Measurements from ENCODE around the gene ADCK1. TPM values are rescaled to one million over a fixed set of nuclear protein-coding genes. Genes with fewer than 3 reads are reported as not detected.
A peak's percentile ranks its signal among the peaks of the same experiment; 100 is the strongest.

The ADCK1 gene
- total RNA-seq, 1 donor from 2014 or later: 7.8 TPM

DNA sequence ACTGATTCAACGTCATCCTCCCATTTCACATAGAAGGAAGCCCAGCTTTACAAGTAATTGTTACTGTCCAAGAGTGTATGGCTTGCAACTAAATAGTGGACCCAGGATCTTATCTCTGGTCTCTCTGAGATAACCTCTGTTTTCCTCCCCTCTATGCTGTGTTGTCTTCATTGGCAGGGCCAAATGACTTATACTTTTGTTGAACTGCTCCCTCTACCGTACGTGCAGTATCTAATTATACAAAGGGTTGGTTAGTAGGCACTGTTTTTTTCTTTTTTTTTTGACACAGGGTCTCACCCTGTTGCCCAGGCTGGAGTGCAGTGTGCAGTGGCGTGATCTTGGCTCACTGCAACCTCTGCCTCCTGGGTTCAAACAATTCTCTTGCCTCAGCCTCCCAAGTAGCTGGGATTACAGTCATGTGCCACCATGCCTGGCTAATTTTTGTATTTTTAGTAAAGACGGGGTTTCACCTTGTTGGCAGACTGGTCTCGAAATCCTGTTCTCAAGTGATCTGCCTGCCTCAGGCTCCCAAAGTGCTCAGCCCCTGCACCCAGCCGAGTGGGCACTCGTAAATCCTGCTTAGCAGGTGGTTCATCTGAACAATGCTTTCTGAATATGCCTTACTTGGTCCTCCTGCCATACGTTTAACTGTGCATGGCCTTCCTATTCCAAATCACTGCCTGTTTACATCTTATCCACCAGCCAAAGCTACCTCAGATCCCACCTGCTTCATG, 162.1 kb downstream of the ADCK1 start:
- Mint-ChIP-seq H3K27ac (ENCODE audit: unreplicated experiment) (no peak overlapping the region), H3K9me3 (ENCODE audit: unreplicated experiment) (no peaks in the 10 kb centered on the region), H3K27me3 (ENCODE audit: unreplicated experiment) (peaks cover 11% of the 10 kb centered on the region), H3K4me3 (ENCODE audit: unreplicated experiment) (no peak overlapping the region), H3K4me1 (ENCODE audit: unreplicated experiment) (peaks cover 3% of the 10 kb centered on the region), H3K36me3 (ENCODE audit: unreplicated experiment) (no peaks in the 10 kb centered on the region)
- TF ChIP-seq, protein P1, sequence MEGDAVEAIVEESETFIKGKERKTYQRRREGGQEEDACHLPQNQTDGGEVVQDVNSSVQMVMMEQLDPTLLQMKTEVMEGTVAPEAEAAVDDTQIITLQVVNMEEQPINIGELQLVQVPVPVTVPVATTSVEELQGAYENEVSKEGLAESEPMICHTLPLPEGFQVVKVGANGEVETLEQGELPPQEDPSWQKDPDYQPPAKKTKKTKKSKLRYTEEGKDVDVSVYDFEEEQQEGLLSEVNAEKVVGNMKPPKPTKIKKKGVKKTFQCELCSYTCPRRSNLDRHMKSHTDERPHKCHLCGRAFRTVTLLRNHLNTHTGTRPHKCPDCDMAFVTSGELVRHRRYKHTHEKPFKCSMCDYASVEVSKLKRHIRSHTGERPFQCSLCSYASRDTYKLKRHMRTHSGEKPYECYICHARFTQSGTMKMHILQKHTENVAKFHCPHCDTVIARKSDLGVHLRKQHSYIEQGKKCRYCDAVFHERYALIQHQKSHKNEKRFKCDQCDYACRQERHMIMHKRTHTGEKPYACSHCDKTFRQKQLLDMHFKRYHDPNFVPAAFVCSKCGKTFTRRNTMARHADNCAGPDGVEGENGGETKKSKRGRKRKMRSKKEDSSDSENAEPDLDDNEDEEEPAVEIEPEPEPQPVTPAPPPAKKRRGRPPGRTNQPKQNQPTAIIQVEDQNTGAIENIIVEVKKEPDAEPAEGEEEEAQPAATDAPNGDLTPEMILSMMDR (IDR thresholded peaks at IDR 0.05): no peak
- DNase-seq (ENCODE audit: extremely low spot score, unreplicated experiment): no peak

DNA sequence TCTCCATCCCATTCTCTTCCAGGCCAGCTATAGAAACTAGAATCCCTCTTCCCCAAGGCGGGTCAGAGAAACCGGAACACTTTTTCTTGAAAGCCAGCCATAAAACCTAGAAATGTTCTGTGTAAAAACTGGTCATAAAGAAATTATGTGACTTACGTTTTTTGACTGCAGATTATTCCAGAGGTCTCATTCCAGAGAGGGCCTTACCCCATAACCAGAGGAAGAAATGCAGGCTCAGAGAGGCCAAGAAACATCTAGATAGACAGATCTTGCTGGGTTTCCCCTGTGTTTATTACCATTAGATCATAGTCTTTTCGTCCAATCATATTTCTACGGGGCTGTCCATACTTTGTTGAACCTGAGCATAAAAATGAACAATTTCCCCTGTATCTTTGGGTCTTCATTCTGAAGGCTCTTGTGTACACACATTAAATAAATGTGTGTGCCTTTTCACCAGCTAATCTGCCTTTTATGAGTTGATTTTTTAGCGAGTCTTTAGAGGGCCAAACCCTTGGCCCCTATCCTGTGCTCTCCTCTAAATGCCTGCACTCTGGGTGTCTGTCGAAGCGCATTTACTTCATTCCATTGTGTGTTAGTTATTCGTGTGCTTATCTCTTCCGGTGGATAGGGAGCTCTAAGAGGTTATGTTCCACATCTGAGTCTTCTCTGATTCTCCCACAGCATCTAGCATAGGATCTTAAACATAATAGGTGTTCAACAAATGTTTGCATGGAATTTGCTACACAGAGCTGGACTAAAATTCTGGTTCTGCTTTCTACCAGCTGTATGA, 163.0 kb downstream of the ADCK1 start:
- no peak overlapping the region for H3K27ac Mint-ChIP-seq (ENCODE audit: unreplicated experiment)
- peaks cover 14% of the 10 kb centered on the region for H3K27me3 Mint-ChIP-seq (ENCODE audit: unreplicated experiment)
- TF ChIP-seq, protein P1 (IDR thresholded peaks at IDR 0.05): no peak
- no peaks in the 10 kb centered on the region for H3K36me3 Mint-ChIP-seq (ENCODE audit: unreplicated experiment)
- H3K4me3 Mint-ChIP-seq (ENCODE audit: unreplicated experiment): no peak overlapping the region
- no peaks in the 10 kb centered on the region for H3K9me3 Mint-ChIP-seq (ENCODE audit: unreplicated experiment)
- DNase-seq (ENCODE audit: extremely low spot score, unreplicated experiment): no peak
- H3K4me1 Mint-ChIP-seq (ENCODE audit: unreplicated experiment): peaks cover 3% of the 10 kb centered on the region

DNA sequence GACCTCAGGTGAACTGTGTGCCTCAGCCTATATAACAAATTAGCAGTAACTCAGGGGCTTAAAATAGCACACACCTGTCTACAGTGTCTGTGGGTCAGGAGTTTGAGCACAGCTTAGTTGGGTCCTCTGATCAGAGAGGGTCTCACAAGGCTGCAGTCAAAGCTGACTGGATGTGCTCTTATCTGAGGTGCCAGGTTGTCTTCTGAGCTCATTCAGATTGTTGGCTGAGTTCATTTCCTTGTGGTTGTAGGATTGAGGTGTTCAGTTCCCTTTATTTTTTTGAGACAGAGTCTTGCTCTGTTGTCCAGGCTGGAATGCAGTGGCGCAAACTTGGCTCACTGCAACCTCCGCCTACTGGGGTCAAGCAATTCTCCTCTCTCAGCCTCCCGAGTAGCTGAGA, 164.7 kb downstream of the ADCK1 start:
- TF ChIP-seq, protein P1 (IDR thresholded peaks at IDR 0.05): no peak
- Mint-ChIP-seq H3K4me1 (ENCODE audit: unreplicated experiment) (peaks cover 3% of the 10 kb centered on the region), H3K27ac (ENCODE audit: unreplicated experiment) (no peak overlapping the region), H3K4me3 (ENCODE audit: unreplicated experiment) (no peak overlapping the region), H3K36me3 (ENCODE audit: unreplicated experiment) (no peaks in the 10 kb centered on the region), H3K27me3 (ENCODE audit: unreplicated experiment) (peaks cover 16% of the 10 kb centered on the region), H3K9me3 (ENCODE audit: unreplicated experiment) (no peaks in the 10 kb centered on the region)
- no peak for DNase-seq (ENCODE audit: extremely low spot score, unreplicated experiment)

DNA sequence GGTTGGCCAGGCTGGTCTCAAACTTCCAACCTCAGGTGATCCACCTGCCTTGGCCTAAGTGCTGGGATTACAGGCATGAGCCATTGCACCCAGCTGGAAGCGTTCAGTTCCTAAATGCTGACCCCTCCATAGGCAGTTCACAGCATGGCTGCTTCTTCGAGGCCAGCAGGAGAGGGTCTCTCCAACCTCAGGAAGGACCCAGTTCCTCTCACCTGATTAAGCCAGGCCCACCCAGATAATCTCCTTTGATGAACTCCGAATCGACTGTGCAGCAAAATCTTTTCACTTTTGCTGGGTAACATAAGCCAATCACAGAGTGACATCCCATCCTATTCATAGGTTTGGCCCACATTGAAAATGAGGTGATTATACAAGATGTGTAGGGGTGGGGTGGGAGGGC, 165.1 kb downstream of the ADCK1 start:
- peaks cover 16% of the 10 kb centered on the region for H3K27me3 Mint-ChIP-seq (ENCODE audit: unreplicated experiment)
- peaks cover 3% of the 10 kb centered on the region for H3K4me1 Mint-ChIP-seq (ENCODE audit: unreplicated experiment)
- no peak overlapping the region for H3K4me3 Mint-ChIP-seq (ENCODE audit: unreplicated experiment)
- H3K27ac Mint-ChIP-seq (ENCODE audit: unreplicated experiment): no peak overlapping the region
- DNase-seq (ENCODE audit: extremely low spot score, unreplicated experiment): no peak
- TF ChIP-seq, protein P1 (IDR thresholded peaks at IDR 0.05): no peak
- H3K9me3 Mint-ChIP-seq (ENCODE audit: unreplicated experiment): no peaks in the 10 kb centered on the region
- no peaks in the 10 kb centered on the region for H3K36me3 Mint-ChIP-seq (ENCODE audit: unreplicated experiment)

DNA sequence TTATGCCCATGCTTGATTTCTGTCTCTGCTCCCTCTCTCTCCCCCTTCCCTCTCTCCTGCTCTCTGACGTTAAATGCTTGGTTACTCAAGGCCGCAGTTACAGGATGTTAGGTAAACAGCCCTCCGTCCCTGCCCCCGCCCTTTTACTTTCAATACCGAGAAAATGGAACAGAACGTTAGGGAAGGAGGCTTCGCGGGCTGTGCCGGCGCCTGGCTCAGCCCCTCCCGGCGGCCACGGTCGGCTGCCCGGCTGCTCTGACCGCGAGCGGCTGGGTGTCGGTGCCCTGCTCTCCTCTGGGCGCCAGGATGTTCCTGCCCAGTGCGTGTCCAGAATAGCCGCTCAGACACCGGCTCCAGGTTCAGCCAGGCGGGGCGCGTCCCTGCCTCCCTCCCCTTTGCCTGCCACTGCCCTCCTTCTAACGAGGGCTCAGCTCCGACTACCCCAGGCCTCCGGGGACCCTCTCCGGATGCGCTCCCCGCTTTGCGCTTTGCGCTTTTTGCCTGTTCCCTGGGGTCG, 166.1 kb downstream of the ADCK1 start:
- Mint-ChIP-seq H3K27me3 (ENCODE audit: unreplicated experiment) (peaks cover 16% of the 10 kb centered on the region), H3K27ac (ENCODE audit: unreplicated experiment) (no peak overlapping the region), H3K9me3 (ENCODE audit: unreplicated experiment) (no peaks in the 10 kb centered on the region), H3K36me3 (ENCODE audit: unreplicated experiment) (no peaks in the 10 kb centered on the region), H3K4me1 (ENCODE audit: unreplicated experiment) (peaks cover 3% of the 10 kb centered on the region), H3K4me3 (ENCODE audit: unreplicated experiment) (peak overlapping the region; percentile 57)
- no peak for DNase-seq (ENCODE audit: extremely low spot score, unreplicated experiment)
- TF ChIP-seq, protein P1 (IDR thresholded peaks at IDR 0.05): no peak

All from osteocyte (in vitro differentiated cells).